BE2C (cell line): Measurements from ENCODE around the gene NPHP4.

ENCODE experiments used
- DNase-seq: peaks from one replicate; pipeline ENCODE4 v3.0.0-alpha.2; 2020
- H3K27me3 ChIP-seq: fragments of 250-450 bp; sonication (Bioruptor Pico); 2 replicates; pipeline ENCODE4 v1.5.1; 2020; ENCODE audit warnings: mild to moderate bottlenecking
- H3K36me3 ChIP-seq: fragments of 250-450 bp; sonication (Bioruptor Pico); 2 replicates; pipeline ENCODE4 v1.5.1; 2020; ENCODE audit warnings: mild to moderate bottlenecking
- H3K4me1 ChIP-seq: fragments of 250-450 bp; sonication (Bioruptor Pico); 2 replicates; pipeline ENCODE4 v1.5.1; 2020
- H3K4me3 ChIP-seq: 2 replicates; pipeline ENCODE4 v1.5.1; 2011; ENCODE audit warnings: low read depth, low read length
- H3K9me3 ChIP-seq: fragments of 250-450 bp; sonication (Bioruptor Pico); 2 replicates; pipeline ENCODE4 v1.5.1; 2020
- CTCF ChIP-seq: IDR thresholded peaks from 2 replicates; pipeline ENCODE4 v1.5.1; 2012; ENCODE audit warnings: mild to moderate bottlenecking, low read depth, low read length

The NPHP4 gene

GRCh38 chr1:6011946-6012258, 19.7 kb upstream of the NPHP4 start:
- no peak for TF ChIP-seq CTCF
- Histone ChIP-seq H3K4me3 (no peak overlapping the region), H3K9me3 (no peaks in the 10 kb centered on the region), H3K4me1 (no peaks in the 10 kb centered on the region), H3K36me3 (no peaks in the 10 kb centered on the region), H3K27me3 (no peaks in the 10 kb centered on the region)
- DNase-seq, result no peak

- Histone ChIP-seq H3K9me3 (no peaks in the 10 kb centered on the region), H3K27me3 (no peaks in the 10 kb centered on the region), H3K4me3 (no peak overlapping the region), H3K4me1 (no peaks in the 10 kb centered on the region), H3K36me3 (no peaks in the 10 kb centered on the region)
- DNase-seq, result no peak
- no peak for TF ChIP-seq CTCF
Measured at GRCh38 chr1:6011161-6011945, 19.1 kb upstream of the NPHP4 start.

DNA sequence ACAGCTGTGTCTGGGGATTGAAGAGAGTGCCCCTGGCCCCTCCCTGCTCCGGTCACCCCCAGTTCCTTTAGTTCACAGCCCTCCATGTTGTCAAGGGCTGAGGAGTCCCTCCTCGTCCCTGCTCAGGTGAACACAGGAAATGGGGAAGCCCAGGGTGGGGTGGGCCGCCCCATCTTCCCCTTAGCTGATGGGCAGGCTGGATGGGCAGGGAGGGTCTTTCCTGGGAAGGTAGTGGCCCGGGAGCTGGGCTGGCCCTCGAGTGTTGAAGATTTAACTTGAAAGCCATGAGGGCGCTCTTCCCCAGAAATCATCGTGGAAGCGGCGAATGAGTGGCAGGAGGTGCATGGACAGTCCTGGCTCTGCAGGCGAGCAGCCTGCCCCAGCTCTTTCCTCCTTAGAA, 18.3 kb upstream of the NPHP4 start:
- H3K4me3 ChIP-seq, result no peak overlapping the region

DNA sequence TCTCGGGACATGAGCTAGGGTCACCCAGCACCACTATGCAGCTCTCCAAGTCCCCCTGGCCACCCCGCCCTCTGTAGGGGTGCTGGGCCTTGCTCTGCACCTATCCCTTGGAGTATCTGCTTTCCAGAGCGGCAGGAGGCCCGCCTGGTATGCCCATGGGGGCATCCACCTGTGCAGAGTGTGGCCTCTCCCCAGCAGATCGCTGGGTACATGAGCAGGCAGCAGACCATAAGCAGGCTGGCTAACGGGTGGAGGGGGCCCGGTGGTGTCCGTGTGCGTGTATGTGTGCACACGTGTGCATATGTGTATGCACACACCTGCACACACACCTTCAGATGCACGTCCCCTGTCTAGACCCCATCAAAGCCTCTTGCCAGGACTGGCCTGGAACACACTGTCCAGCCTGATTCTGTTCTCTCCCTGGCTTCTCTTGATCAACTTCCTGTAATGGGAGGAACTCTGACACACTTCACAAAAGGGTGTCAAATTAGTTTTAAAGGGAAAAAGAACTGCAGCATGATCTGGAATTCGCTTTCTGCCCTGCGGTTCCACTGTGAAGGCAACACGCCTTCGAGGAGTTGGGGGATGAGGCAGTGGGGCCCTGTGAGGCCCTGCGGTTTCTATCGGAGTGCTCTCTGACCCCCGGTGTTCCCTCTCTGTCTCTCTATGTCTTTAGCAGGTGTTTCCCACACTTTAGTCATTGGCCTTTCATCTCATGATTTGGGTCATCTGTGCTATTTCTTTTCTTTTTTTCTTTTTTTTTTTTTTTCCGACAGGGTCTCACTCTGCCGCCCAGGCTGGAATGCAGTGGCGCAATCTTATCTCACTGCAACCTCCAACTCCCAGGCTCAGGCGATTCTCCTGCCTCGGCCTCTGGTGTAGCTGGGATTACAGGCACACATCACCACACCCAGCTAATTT, 17.2 kb upstream of the NPHP4 start:
- no peaks in the 10 kb centered on the region for H3K4me1 ChIP-seq
- H3K36me3 ChIP-seq, result no peaks in the 10 kb centered on the region
- H3K27me3 ChIP-seq, result no peaks in the 10 kb centered on the region
- DNase-seq, result no peak
- no peak for TF ChIP-seq CTCF
- H3K9me3 ChIP-seq, result no peaks in the 10 kb centered on the region
- no peak overlapping the region for H3K4me3 ChIP-seq

More for the DNA sequence above, 18.3 kb upstream of the NPHP4 start:
- Histone ChIP-seq H3K4me1 (no peaks in the 10 kb centered on the region), H3K9me3 (no peaks in the 10 kb centered on the region), H3K36me3 (no peaks in the 10 kb centered on the region), H3K27me3 (no peaks in the 10 kb centered on the region)
- DNase-seq, result no peak
- no peak for TF ChIP-seq CTCF

DNA sequence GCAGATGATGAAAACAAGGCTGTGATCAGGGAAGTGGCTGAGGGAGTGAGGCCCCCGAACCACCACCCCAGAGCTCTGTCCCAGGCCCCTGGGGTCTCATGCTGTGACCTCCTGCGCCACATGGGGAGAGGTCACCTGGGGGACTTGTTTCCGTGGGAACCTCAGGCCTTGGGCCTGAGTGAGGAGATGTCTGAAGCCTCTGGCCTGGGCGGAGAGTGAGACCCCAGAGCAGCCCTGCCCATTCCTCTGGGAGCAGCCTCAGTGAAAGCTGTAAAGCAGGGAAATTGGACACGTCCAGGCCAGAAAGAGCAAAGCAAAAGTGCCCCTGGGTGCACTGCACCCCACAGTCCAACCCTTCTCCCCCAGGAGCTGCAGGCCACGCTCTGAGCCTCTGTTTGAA, 16.5 kb upstream of the NPHP4 start:
- Histone ChIP-seq H3K4me1 (no peaks in the 10 kb centered on the region; the same call in none of the 2 replicates), H3K4me3 (no peak overlapping the region), H3K27me3 (no peaks in the 10 kb centered on the region), H3K36me3 (no peaks in the 10 kb centered on the region), H3K9me3 (no peaks in the 10 kb centered on the region)
- no peak for TF ChIP-seq CTCF
- DNase-seq, result no peak

DNA sequence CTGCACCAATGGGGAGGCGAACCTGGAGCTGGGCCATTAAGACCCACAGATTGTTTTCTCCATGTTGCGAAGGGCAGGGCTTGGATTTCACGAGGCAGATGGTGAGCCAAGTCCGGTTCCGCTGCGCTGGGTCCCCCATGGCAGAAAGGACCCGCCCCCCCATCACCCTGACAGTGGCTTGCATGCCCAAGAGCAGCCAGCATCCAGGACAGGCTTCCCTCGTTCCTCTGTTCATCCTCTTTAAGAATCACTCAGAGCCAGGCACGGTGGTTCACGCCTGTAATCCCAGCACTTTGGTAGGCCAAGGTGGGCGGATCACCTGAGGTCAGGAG, 15.8 kb upstream of the NPHP4 start:
- DNase-seq, result no peak
- Histone ChIP-seq H3K4me1 (peaks cover 6% of the 10 kb centered on the region), H3K9me3 (no peaks in the 10 kb centered on the region), H3K27me3 (no peaks in the 10 kb centered on the region), H3K36me3 (no peaks in the 10 kb centered on the region), H3K4me3 (no peak overlapping the region)
- TF ChIP-seq CTCF, result no peak
